GM19035 (cell line): ENCODE results near the gene ARMC8.

ENCODE experiments used
- ATAC-seq: cut with Tn5 transposase; IDR thresholded peaks from one replicate; pipeline ENCODE4 v1.9.1; 2021; ENCODE audit not compliant: unreplicated experiment

The ARMC8 gene

GRCh38 chr3:138197524-138197923 is 10.4 kb downstream of the ARMC8 start:
- no peak for ATAC-seq

GRCh38 chr3:138199851-138200250 is 12.8 kb downstream of the ARMC8 start:
- ATAC-seq = no peak

- no peak for ATAC-seq
Measured at GRCh38 chr3:138200424-138200823, 13.3 kb downstream of the ARMC8 start.

- no peak for ATAC-seq
Measured at GRCh38 chr3:138202945-138203701, 16.0 kb downstream of the ARMC8 start.

- ATAC-seq = no peak
Measured at GRCh38 chr3:138203938-138204337, 16.8 kb downstream of the ARMC8 start.

- no peak for ATAC-seq
Measured at GRCh38 chr3:138205527-138205926, 18.4 kb downstream of the ARMC8 start.

GRCh38 chr3:138206196-138206595 is 19.1 kb downstream of the ARMC8 start:
- ATAC-seq = no peak

- ATAC-seq = no peak
Measured at GRCh38 chr3:138210528-138210927, 23.4 kb downstream of the ARMC8 start.

- ATAC-seq = no peak
Measured at GRCh38 chr3:138213398-138214085, 26.4 kb downstream of the ARMC8 start.

- ATAC-seq = no peak
Measured at GRCh38 chr3:138219255-138219654, 32.2 kb downstream of the ARMC8 start.

GRCh38 chr3:138220242-138220641 is 33.1 kb downstream of the ARMC8 start:
- no peak for ATAC-seq

GRCh38 chr3:138220788-138221187 is 33.7 kb downstream of the ARMC8 start:
- ATAC-seq = no peak

- no peak for ATAC-seq
Measured at GRCh38 chr3:138222131-138222941, 35.2 kb downstream of the ARMC8 start.

GRCh38 chr3:138222942-138223287 is 35.8 kb downstream of the ARMC8 start:
- no peak for ATAC-seq

- no peak for ATAC-seq
Measured at GRCh38 chr3:138227650-138228049, 40.5 kb downstream of the ARMC8 start.

- no peak for ATAC-seq
Measured at GRCh38 chr3:138230525-138230924, 43.4 kb downstream of the ARMC8 start.

- no peak for ATAC-seq
Measured at GRCh38 chr3:138232705-138233364, 45.7 kb downstream of the ARMC8 start.

- no peak for ATAC-seq
Measured at GRCh38 chr3:138234401-138235179, 47.5 kb downstream of the ARMC8 start.

- no peak for ATAC-seq
Measured at GRCh38 chr3:138238711-138239110, 51.6 kb downstream of the ARMC8 start.

- ATAC-seq = no peak
Measured at GRCh38 chr3:138241061-138241460, 54.0 kb downstream of the ARMC8 start.

- no peak for ATAC-seq
Measured at GRCh38 chr3:138241676-138242075, 54.6 kb downstream of the ARMC8 start.
